Astrocyte (in vitro differentiated cells and primary cell): ENCODE data around the gene SQOR. TPM values are rescaled to one million over a fixed set of nuclear protein-coding genes. Genes with fewer than 3 reads are reported as not detected.

Source experiments
- DNase-seq: peaks from one replicate; pipeline ENCODE4 v3.0.0-alpha.2; 2010; ENCODE audit warnings: low read depth
- FAIRE-seq: peaks from 2 replicates; lab custom pipeline; 2011; peaks lifted over from hg19 to GRCh38; lab: Jason Lieb, UNC
- H2AFZ ChIP-seq: 2 replicates; pipeline ENCODE4 v1.6.0; 2012; ENCODE audit warnings: low read depth, low read length, inconsistent platforms
- H3K27ac ChIP-seq: 2 replicates; pipeline ENCODE4 v1.5.1; 2011; ENCODE audit warnings: low read depth, low read length, inconsistent platforms
- H3K27me3 ChIP-seq: 2 replicates; pipeline ENCODE4 v1.6.0; 2011; ENCODE audit warnings: low read length, inconsistent platforms; ENCODE audit not compliant: insufficient read depth
- H3K36me3 ChIP-seq: 2 replicates; pipeline ENCODE4 v1.5.1; 2011; ENCODE audit warnings: low read length, inconsistent platforms; ENCODE audit not compliant: insufficient read depth
- H3K4me1 ChIP-seq: 2 replicates; pipeline ENCODE4 v1.5.1; 2011; ENCODE audit warnings: low read length, inconsistent platforms; ENCODE audit not compliant: insufficient read depth
- H3K4me2 ChIP-seq: 2 replicates; pipeline ENCODE4 v1.6.0; 2012; ENCODE audit warnings: low read length, inconsistent platforms
- H3K4me3 ChIP-seq: 2 replicates; pipeline ENCODE4 v1.5.1; 2011; ENCODE audit warnings: low read depth, mild to moderate bottlenecking, low read length, inconsistent platforms; ENCODE audit not compliant: insufficient read depth
- H3K79me2 ChIP-seq: 2 replicates; pipeline ENCODE4 v1.6.0; 2012; ENCODE audit warnings: mild to moderate bottlenecking, low read length, inconsistent platforms; ENCODE audit not compliant: insufficient read depth
- H3K9ac ChIP-seq: 2 replicates; pipeline ENCODE4 v1.6.0; 2012; ENCODE audit warnings: mild to moderate bottlenecking, low read length, inconsistent platforms
- H3K9me3 ChIP-seq: 2 replicates; pipeline ENCODE4 v1.5.1; 2012; ENCODE audit warnings: low read depth, mild to moderate bottlenecking, low read length, inconsistent platforms; ENCODE audit not compliant: insufficient read depth
- H4K20me1 ChIP-seq: 2 replicates; pipeline ENCODE4 v1.6.0; 2012; ENCODE audit warnings: low read length, inconsistent platforms; ENCODE audit not compliant: insufficient read depth
- H3K27ac Mint-ChIP-seq: one replicate; pipeline ENCODE4 v1.8.0; 2021; ENCODE audit warnings: mild to moderate bottlenecking, mixed read lengths; ENCODE audit not compliant: unreplicated experiment
- H3K27me3 Mint-ChIP-seq: one replicate; pipeline ENCODE4 v1.8.0; 2021; ENCODE audit warnings: low read depth, mixed read lengths; ENCODE audit not compliant: unreplicated experiment
- H3K36me3 Mint-ChIP-seq: one replicate; pipeline ENCODE4 v1.8.0; 2021; ENCODE audit warnings: low read depth, mixed read lengths; ENCODE audit not compliant: unreplicated experiment
- H3K4me1 Mint-ChIP-seq: one replicate; pipeline ENCODE4 v1.8.0; 2021; ENCODE audit warnings: low read depth, mixed read lengths; ENCODE audit not compliant: unreplicated experiment
- H3K4me3 Mint-ChIP-seq: one replicate; pipeline ENCODE4 v1.8.0; 2021; ENCODE audit warnings: mild to moderate bottlenecking, moderate library complexity, mixed read lengths; ENCODE audit not compliant: unreplicated experiment
- H3K9me3 Mint-ChIP-seq: one replicate; pipeline ENCODE4 v1.8.0; 2021; ENCODE audit warnings: mild to moderate bottlenecking, mixed read lengths; ENCODE audit not compliant: unreplicated experiment
- EZH2 ChIP-seq: IDR thresholded peaks from 2 replicates; pipeline ENCODE4 v1.6.1; 2012; ENCODE audit warnings: mild to moderate bottlenecking, low read length, inconsistent platforms; ENCODE audit not compliant: insufficient read depth
- total RNA-seq: library from RNA; stranded (reverse); gene quantifications from 2 replicates; pipeline ENCODE4 v1.2.1, GENCODE V29; 2021
- TF ChIP-seq, protein P1 (sequence below): IDR thresholded peaks from 2 replicates; pipeline ENCODE4 v1.5.1; 2011; ENCODE audit warnings: low read depth, mild to moderate bottlenecking, inconsistent platforms, low read length, moderate library complexity; ENCODE audit not compliant: insufficient read depth

Gene SQOR
- total RNA-seq, 1 donor from 2014 or later: 4.0 TPM

DNA sequence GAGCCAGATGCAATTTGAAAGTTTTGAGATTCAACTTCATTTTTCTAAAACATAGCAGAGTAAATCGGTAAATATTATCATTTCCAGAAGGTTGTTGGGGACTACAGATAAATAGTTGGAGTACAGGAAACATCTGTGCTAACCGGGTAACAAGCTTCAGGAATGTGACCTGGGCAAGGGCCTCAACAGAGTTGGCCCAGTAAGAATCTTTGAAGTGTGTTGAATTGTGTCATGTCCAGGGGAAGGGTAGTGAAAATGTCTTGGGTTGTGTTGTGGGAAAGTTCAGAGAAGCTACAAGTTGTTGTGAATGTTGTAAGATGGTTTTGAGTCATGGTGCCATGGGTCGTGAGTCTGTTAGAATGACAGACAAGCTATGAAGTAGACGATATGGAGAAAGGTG is 35.7 kb downstream of the SQOR start:
- Mint-ChIP-seq H3K36me3 (no peaks in the 10 kb centered on the region), H3K4me3 (no peak overlapping the region), H3K27me3 (peaks cover 1% of the 10 kb centered on the region), H3K9me3 (peaks cover 4% of the 10 kb centered on the region), H3K27ac (no peak overlapping the region), H3K4me1 (no peaks in the 10 kb centered on the region)
- DNase-seq (no peak), FAIRE-seq (no peak)
- H2AFZ ChIP-seq: no peak overlapping the region
- H4K20me1 ChIP-seq: no peaks in the 10 kb centered on the region
- no peak overlapping the region for H3K4me3 ChIP-seq
- H3K27ac ChIP-seq: no peak overlapping the region
- H3K27me3 ChIP-seq: no peaks in the 10 kb centered on the region
- no peak for TF ChIP-seq EZH2
- TF ChIP-seq, protein P1, sequence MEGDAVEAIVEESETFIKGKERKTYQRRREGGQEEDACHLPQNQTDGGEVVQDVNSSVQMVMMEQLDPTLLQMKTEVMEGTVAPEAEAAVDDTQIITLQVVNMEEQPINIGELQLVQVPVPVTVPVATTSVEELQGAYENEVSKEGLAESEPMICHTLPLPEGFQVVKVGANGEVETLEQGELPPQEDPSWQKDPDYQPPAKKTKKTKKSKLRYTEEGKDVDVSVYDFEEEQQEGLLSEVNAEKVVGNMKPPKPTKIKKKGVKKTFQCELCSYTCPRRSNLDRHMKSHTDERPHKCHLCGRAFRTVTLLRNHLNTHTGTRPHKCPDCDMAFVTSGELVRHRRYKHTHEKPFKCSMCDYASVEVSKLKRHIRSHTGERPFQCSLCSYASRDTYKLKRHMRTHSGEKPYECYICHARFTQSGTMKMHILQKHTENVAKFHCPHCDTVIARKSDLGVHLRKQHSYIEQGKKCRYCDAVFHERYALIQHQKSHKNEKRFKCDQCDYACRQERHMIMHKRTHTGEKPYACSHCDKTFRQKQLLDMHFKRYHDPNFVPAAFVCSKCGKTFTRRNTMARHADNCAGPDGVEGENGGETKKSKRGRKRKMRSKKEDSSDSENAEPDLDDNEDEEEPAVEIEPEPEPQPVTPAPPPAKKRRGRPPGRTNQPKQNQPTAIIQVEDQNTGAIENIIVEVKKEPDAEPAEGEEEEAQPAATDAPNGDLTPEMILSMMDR: no peak
- no peaks in the 10 kb centered on the region for H3K9me3 ChIP-seq
- H3K36me3 ChIP-seq: no peaks in the 10 kb centered on the region
- no peaks in the 10 kb centered on the region for H3K4me1 ChIP-seq
- H3K79me2 ChIP-seq: no peaks in the 10 kb centered on the region
- no peak overlapping the region for H3K4me2 ChIP-seq
- H3K9ac ChIP-seq: no peak overlapping the region

DNA sequence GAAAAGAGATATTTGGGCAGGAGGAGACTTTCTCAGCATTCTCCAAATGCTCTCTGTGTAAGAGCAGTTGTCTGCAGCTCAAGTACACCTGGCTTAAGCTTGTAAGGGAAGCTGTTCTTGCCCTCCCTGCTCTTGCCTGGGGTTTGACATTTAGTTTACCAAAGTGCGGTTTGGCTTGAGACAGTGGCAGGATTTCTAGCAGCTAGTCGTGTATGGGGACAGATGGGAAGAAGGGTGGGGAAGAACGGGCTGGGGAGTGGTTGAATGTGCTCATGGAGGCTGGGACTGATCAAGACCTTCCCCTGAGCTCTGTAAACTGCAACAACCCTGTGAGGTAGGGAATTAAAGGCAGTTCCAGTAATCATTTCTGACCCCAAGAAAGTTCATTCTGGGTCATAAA is 39.8 kb downstream of the SQOR start:
- no peaks in the 10 kb centered on the region for H3K36me3 ChIP-seq
- H3K9me3 Mint-ChIP-seq: no peaks in the 10 kb centered on the region
- H3K27me3 Mint-ChIP-seq: peaks cover 2% of the 10 kb centered on the region
- no peaks in the 10 kb centered on the region for H3K9me3 ChIP-seq
- no peak overlapping the region for H3K4me2 ChIP-seq
- H3K4me1 ChIP-seq: no peaks in the 10 kb centered on the region
- no peaks in the 10 kb centered on the region for H3K79me2 ChIP-seq
- TF ChIP-seq, protein P1: no peak
- no peak for TF ChIP-seq EZH2
- H3K36me3 Mint-ChIP-seq: no peaks in the 10 kb centered on the region
- H3K4me3 Mint-ChIP-seq: no peak overlapping the region
- H4K20me1 ChIP-seq: no peaks in the 10 kb centered on the region
- no peak overlapping the region for H3K27ac ChIP-seq
- no peak overlapping the region for H3K9ac ChIP-seq
- no peak overlapping the region for H3K4me3 ChIP-seq
- DNase-seq: no peak
- H3K27ac Mint-ChIP-seq: no peak overlapping the region
- no peak overlapping the region for H2AFZ ChIP-seq
- H3K27me3 ChIP-seq: no peaks in the 10 kb centered on the region
- no peaks in the 10 kb centered on the region for H3K4me1 Mint-ChIP-seq
- no peak for FAIRE-seq

DNA sequence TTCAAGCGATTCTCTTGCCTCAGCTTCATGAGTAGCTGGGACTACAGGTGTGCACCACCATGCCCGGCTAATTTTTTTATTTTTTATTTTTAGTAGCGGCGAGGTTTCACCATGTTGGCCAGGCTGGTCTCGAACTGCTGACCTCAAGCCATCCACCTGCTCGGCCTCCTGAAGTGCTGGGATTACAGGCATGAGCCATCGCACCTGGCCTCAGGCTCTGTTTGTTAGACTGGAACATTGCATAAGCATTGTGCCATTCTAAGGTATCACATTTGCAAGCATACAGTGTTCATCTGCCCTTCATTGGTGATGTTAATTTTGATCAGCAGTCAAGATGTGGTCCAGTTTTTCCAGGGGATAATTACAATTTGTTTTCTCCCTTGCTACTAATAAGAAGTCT is 43.0 kb downstream of the SQOR start:
- no peaks in the 10 kb centered on the region for H4K20me1 ChIP-seq
- H3K36me3 ChIP-seq: no peaks in the 10 kb centered on the region
- DNase-seq: no peak
- no peak overlapping the region for H3K4me2 ChIP-seq
- no peak overlapping the region for H3K27ac ChIP-seq
- TF ChIP-seq, protein P1: no peak
- TF ChIP-seq EZH2: no peak
- H3K4me3 Mint-ChIP-seq: no peak overlapping the region
- H3K4me1 Mint-ChIP-seq: no peaks in the 10 kb centered on the region
- no peaks in the 10 kb centered on the region for H3K4me1 ChIP-seq
- no peak overlapping the region for H3K4me3 ChIP-seq
- no peak for FAIRE-seq
- no peaks in the 10 kb centered on the region for H3K9me3 Mint-ChIP-seq
- no peaks in the 10 kb centered on the region for H3K79me2 ChIP-seq
- no peaks in the 10 kb centered on the region for H3K9me3 ChIP-seq
- no peak overlapping the region for H3K27ac Mint-ChIP-seq
- peaks cover 2% of the 10 kb centered on the region for H3K27me3 Mint-ChIP-seq
- H3K27me3 ChIP-seq: no peaks in the 10 kb centered on the region
- no peaks in the 10 kb centered on the region for H3K36me3 Mint-ChIP-seq
- H2AFZ ChIP-seq: no peak overlapping the region
- H3K9ac ChIP-seq: no peak overlapping the region
